ENCODE results near the gene TSPAN5.
A peak's percentile ranks its signal among the peaks of the same experiment; 100 is the strongest.

TSPAN5 gene

DNA sequence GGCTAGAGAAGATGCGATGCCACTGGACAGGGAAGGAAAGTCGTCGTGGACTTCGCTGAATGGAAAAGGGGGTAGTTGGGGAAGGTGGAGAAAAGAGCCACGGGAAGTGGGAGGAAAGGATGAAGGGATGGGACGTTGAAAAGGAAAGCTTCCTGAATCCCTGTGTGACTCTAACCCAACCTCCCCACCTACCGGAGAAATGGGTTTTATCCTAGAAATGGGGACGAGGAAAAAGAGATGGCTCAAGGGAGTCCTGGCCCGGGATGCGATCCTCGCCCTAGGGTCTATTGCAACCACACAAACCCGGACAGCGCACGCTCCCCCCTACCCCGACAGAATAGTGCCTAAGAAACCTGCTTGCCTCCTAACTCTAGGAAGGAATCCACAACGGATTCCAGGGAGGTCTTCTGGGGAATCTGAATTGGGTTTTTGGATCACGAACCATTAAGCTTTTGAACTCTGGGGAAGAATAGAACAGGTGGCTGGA, 738 bp upstream of the TSPAN5 start:
- in situ Hi-C loops (cut with MboI; ENCODE audit: low pct_unique_long_range_greater_than_20kb, low sequenced_read_pairs, unreplicated experiment) = no loop called here
- TF ChIP-seq, protein P1, sequence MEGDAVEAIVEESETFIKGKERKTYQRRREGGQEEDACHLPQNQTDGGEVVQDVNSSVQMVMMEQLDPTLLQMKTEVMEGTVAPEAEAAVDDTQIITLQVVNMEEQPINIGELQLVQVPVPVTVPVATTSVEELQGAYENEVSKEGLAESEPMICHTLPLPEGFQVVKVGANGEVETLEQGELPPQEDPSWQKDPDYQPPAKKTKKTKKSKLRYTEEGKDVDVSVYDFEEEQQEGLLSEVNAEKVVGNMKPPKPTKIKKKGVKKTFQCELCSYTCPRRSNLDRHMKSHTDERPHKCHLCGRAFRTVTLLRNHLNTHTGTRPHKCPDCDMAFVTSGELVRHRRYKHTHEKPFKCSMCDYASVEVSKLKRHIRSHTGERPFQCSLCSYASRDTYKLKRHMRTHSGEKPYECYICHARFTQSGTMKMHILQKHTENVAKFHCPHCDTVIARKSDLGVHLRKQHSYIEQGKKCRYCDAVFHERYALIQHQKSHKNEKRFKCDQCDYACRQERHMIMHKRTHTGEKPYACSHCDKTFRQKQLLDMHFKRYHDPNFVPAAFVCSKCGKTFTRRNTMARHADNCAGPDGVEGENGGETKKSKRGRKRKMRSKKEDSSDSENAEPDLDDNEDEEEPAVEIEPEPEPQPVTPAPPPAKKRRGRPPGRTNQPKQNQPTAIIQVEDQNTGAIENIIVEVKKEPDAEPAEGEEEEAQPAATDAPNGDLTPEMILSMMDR (IDR thresholded peaks at IDR 0.05; ENCODE audit: extremely low read depth, insufficient read depth, missing control alignments) = no peak
- DNase-seq (ENCODE audit: low spot score) = no peak

- peak; percentile 36 for DNase-seq (ENCODE audit: low spot score)
- TF ChIP-seq, protein P1 (IDR thresholded peaks at IDR 0.05; ENCODE audit: extremely low read depth, insufficient read depth, missing control alignments) = no peak
- in situ Hi-C loops (cut with MboI; ENCODE audit: low pct_unique_long_range_greater_than_20kb, low sequenced_read_pairs, unreplicated experiment) = no loop called here
Observed at GRCh38 chr4:98657531-98658286, 702 bp downstream of the TSPAN5 start.

GRCh38 chr4:98656886-98657285, 1.5 kb downstream of the TSPAN5 start:
- TF ChIP-seq, protein P1 (IDR thresholded peaks at IDR 0.05; ENCODE audit: extremely low read depth, insufficient read depth, missing control alignments) = no peak
- DNase-seq (ENCODE audit: low spot score) = no peak
- in situ Hi-C loops (cut with MboI; ENCODE audit: low pct_unique_long_range_greater_than_20kb, low sequenced_read_pairs, unreplicated experiment) = no loop called here

GRCh38 chr4:98656443-98656842, 2.0 kb downstream of the TSPAN5 start:
- no peak for DNase-seq (ENCODE audit: low spot score)
- in situ Hi-C loops (cut with MboI; ENCODE audit: low pct_unique_long_range_greater_than_20kb, low sequenced_read_pairs, unreplicated experiment) = no loop called here
- TF ChIP-seq, protein P1 (IDR thresholded peaks at IDR 0.05; ENCODE audit: extremely low read depth, insufficient read depth, missing control alignments) = no peak

- in situ Hi-C loops (cut with MboI; ENCODE audit: low pct_unique_long_range_greater_than_20kb, low sequenced_read_pairs, unreplicated experiment) = no loop called here
- TF ChIP-seq, protein P1 (IDR thresholded peaks at IDR 0.05; ENCODE audit: extremely low read depth, insufficient read depth, missing control alignments) = no peak
- DNase-seq (ENCODE audit: low spot score) = no peak
Observed at GRCh38 chr4:98653890-98654867, 4.2 kb downstream of the TSPAN5 start.

GRCh38 chr4:98652996-98653395, 5.4 kb downstream of the TSPAN5 start:
- in situ Hi-C loops (cut with MboI; ENCODE audit: low pct_unique_long_range_greater_than_20kb, low sequenced_read_pairs, unreplicated experiment) = no loop called here
- TF ChIP-seq, protein P1 (IDR thresholded peaks at IDR 0.05; ENCODE audit: extremely low read depth, insufficient read depth, missing control alignments) = no peak
- DNase-seq (ENCODE audit: low spot score) = no peak
